Tongue (tissue), 1 donor: ENCODE results near the gene FHL2. TPM values are rescaled to one million over a fixed set of nuclear protein-coding genes. Genes with fewer than 3 reads are reported as not detected.

Source experiments
- total RNA-seq: library from RNA; depleted of rRNA; stranded (reverse); fragments of >200 nt; gene quantifications from one replicate; pipeline ENCODE4 v1.2.3, GENCODE V29; 2014

Gene FHL2
- total RNA-seq, 1 donor from 2014 or later = 193 TPM

Other genes starting within 250 kb of the FHL2 start
- not detected for gene GPR45, start 157.3 kb downstream of the FHL2 start, total RNA-seq
- 16.8 TPM for gene TGFBRAP1, start 69.3 kb downstream of the FHL2 start, total RNA-seq
- gene C2orf49, start 61.5 kb downstream of the FHL2 start, total RNA-seq = 28.5 TPM